Testis (tissue), 5 donors: ENCODE measurements around the gene METTL5. TPM values are rescaled to one million over a fixed set of nuclear protein-coding genes. Genes with fewer than 3 reads are reported as not detected.
"Not testable (repeated sequence)": the region's sequence is repeated elsewhere in the genome, so short reads cannot be mapped to it uniquely, and the experiment has no call there.

Experiments used
- DNase-seq: peaks from one replicate; pipeline ENCODE4 v3.0.0-alpha.2; 2019
- H3K27ac ChIP-seq, 2 donors: fragments of 200-600 bp; sonication (generic); one replicate each; pipeline ENCODE4 v1.5.1; 2019
- H3K27me3 ChIP-seq: fragments of 200-600 bp; sonication (generic); one replicate; pipeline ENCODE4 v1.5.1; 2019
- H3K36me3 ChIP-seq: fragments of 200-600 bp; sonication (generic); one replicate; pipeline ENCODE4 v1.5.1; 2017; ENCODE audit warnings: low read depth; ENCODE audit errors: missing control alignments
- H3K4me1 ChIP-seq: fragments of 200-600 bp; sonication (generic); one replicate; pipeline ENCODE4 v1.5.1; 2019
- H3K4me3 ChIP-seq, 2 donors: fragments of 200-600 bp; sonication (generic); one replicate each; pipeline ENCODE4 v1.5.1; 2017 to 2019
- H3K9me3 ChIP-seq: fragments of 200-600 bp; sonication (generic); one replicate; pipeline ENCODE4 v1.5.1; 2017
- CTCF ChIP-seq, 3 experiments: fragments of 450-650 bp in 2 of 3; fragments of 200-600 bp in 1 of 3; sonication (generic) in 1 of 3; IDR thresholded peaks; one replicate each; pipeline ENCODE4 v1.5.1; 2016 to 2019; ENCODE audit warnings: antibody characterized with exemption in 3 of 3, mild to moderate bottlenecking in 2 of 3, moderate library complexity in 1 of 3
- POLR2A ChIP-seq: fragments of 450-650 bp; IDR thresholded peaks from one replicate; pipeline ENCODE4 v1.6.1; 2017; ENCODE audit warnings: antibody characterized with exemption, mild to moderate bottlenecking, moderate library complexity
- WGBS, 2 donors: methylation state at CpG; one replicate each; pipeline ENCODE4 v1.1.5; 2018; 5-methylcytosine and 5-hydroxymethylcytosine counted together
- intact Hi-C: fragments of 100-400 bp; cut with DNase I; formaldehyde crosslinking; loops from one replicate; pipeline ENCODE4 v1.15.1; 2023; ENCODE audit warnings: low total_unique reads
- long read RNA-seq, 2 donors: transcript quantifications; one replicate each; lab custom pipeline, GENCODE V29; 2026
- polyA plus RNA-seq: library from polyadenylated mRNA; stranded (reverse); fragments of 350-450 nt; fragmentation: Illumina TruSeq; extraction: RNeasy Lipid Tissue Mini Kit (QIAGEN cat#74804); gene quantifications from one replicate; pipeline ENCODE4 v1.2.3, GENCODE V29; 2014; ENCODE audit warnings: low read depth, low replicate concordance; ENCODE audit not compliant: insufficient read depth
- total RNA-seq, 2 donors: library from RNA; depleted of rRNA; stranded (reverse); fragments of >200 nt; gene quantifications; one replicate each; pipeline ENCODE4 v1.2.3, GENCODE V29; 2016

METTL5 gene
- total RNA-seq (10 to 100 TPM; 35.8 to 48.2 TPM), polyA plus RNA-seq (40.2 TPM)
- long read RNA-seq, donor 1, transcript METTL5-206 (8 exons, 880 nt), result major isoform, 22 of 44 reads
- long read RNA-seq, donor 1, transcript METTL5-201 (7 exons, 1,010 nt), result minor isoform, 10 of 44 reads
- long read RNA-seq, donor 1, transcript METTL5-203 (8 exons, 800 nt), result minor isoform, 10 of 44 reads
- long read RNA-seq, donor 1, partial matches to known transcripts, result 0 of 44 reads
- long read RNA-seq, donor 1, other reads (novel, unspliced or antisense), result 0 of 44 reads
- long read RNA-seq, donor 2, transcript METTL5-203 (8 exons, 800 nt), result minor isoform, 5 of 29 reads
- long read RNA-seq, donor 2, transcript METTL5-206 (8 exons, 880 nt), result major isoform, 16 of 29 reads
- long read RNA-seq, donor 2, transcript METTL5-201 (7 exons, 1,010 nt), result minor isoform, 8 of 29 reads
- long read RNA-seq, donor 2, partial matches to known transcripts, result 0 of 29 reads
- long read RNA-seq, donor 2, other reads (novel, unspliced or antisense), result 0 of 29 reads

- H3K9me3 ChIP-seq, result no peaks in the 10 kb centered on the region
- no peaks in the 10 kb centered on the region for H3K36me3 ChIP-seq
- peak; percentile 90 for DNase-seq
- H3K27me3 ChIP-seq, result no peaks in the 10 kb centered on the region
- intact Hi-C loops, result loop anchor here (10.0 kb wide), 1 partner anchor 100 kb away; no protein-coding TSS in a partner anchor
- peak within 1 kb of the TSS; percentile 82 to 88 for H3K4me3 ChIP-seq
- H3K27ac ChIP-seq, result peak within 1 kb of the TSS; percentile 82 to 84
- WGBS, 2 donors, result 1 to 3% methylated on average over 34 to 61 of the region's 61 CpGs
- peaks cover 12% of the 10 kb centered on the region for H3K4me1 ChIP-seq
- TF ChIP-seq POLR2A (peak; percentile 13), CTCF (IDR thresholded peaks at IDR 0.05) (peak; percentile 93 to 97 (median 94))
Observed at GRCh38 chr2:169824373-169825333, at the start of gene METTL5. Gene METTL5, minus strand, starts transcription at chr2:169824905. Its CDS starts 308 bp downstream, at chr2:169824597.

GRCh38 chr2:169871994-169872393 is 47.3 kb upstream of the METTL5 start:
- 93 to 98% methylated on average over 1 of the region's 1 CpG for WGBS, 2 donors
- intact Hi-C loops, result no loop called here

GRCh38 chr2:169871369-169871768 is 46.7 kb upstream of the METTL5 start:
- H3K27me3 ChIP-seq, H3K4me1 ChIP-seq, DNase-seq, intact Hi-C loops, H3K4me3 ChIP-seq, H3K9me3 ChIP-seq, H3K36me3 ChIP-seq, H3K27ac ChIP-seq: not testable (repeated sequence)
- WGBS, 2 donors, result 86 to 90% methylated on average over 9 of the region's 9 CpGs

More at GRCh38 chr2:169871994-169872393, 47.3 kb upstream of the METTL5 start:
- H3K27me3 ChIP-seq, result no peaks in the 10 kb centered on the region
- no peaks in the 10 kb centered on the region for H3K36me3 ChIP-seq
- H3K4me3 ChIP-seq, result no peak overlapping the region
- H3K4me1 ChIP-seq, result no peaks in the 10 kb centered on the region
- DNase-seq, result no peak
- TF ChIP-seq POLR2A (no peak), CTCF (IDR thresholded peaks at IDR 0.05) (no peak)
- no peaks in the 10 kb centered on the region for H3K9me3 ChIP-seq
- H3K27ac ChIP-seq, result no peak overlapping the region

GRCh38 chr2:169868951-169869350 is 44.2 kb upstream of the METTL5 start:
- no peak for DNase-seq
- intact Hi-C loops, result no loop called here
- Histone ChIP-seq H3K4me1 (no peaks in the 10 kb centered on the region), H3K4me3 (no peak overlapping the region), H3K36me3 (no peaks in the 10 kb centered on the region), H3K9me3 (no peaks in the 10 kb centered on the region), H3K27ac (peak overlapping the region in 1 of 2 donors; percentile 14), H3K27me3 (no peaks in the 10 kb centered on the region)
- TF ChIP-seq CTCF (IDR thresholded peaks at IDR 0.05) (no peak), POLR2A (no peak)
- WGBS, 2 donors, result 85 to 87% methylated on average over 7 of the region's 7 CpGs

- H3K27ac ChIP-seq, result no peak overlapping the region
- H3K36me3 ChIP-seq, result no peaks in the 10 kb centered on the region
- H3K27me3 ChIP-seq, result no peaks in the 10 kb centered on the region
- intact Hi-C loops, result no loop called here
- WGBS, 2 donors, result 87 to 90% methylated on average over 3 of the region's 3 CpGs
- H3K4me1 ChIP-seq, result no peaks in the 10 kb centered on the region
- H3K9me3 ChIP-seq, result no peaks in the 10 kb centered on the region
- DNase-seq, result no peak
- no peak overlapping the region for H3K4me3 ChIP-seq
- no peak for TF ChIP-seq CTCF (IDR thresholded peaks at IDR 0.05)
- no peak for TF ChIP-seq POLR2A
Observed at GRCh38 chr2:169867579-169867978, 42.9 kb upstream of the METTL5 start.

- intact Hi-C loops, H3K36me3 ChIP-seq: not testable (repeated sequence)
- 95 to 97% methylated on average over 6 of the region's 6 CpGs for WGBS, 2 donors
Observed at GRCh38 chr2:169866230-169866629, 41.5 kb upstream of the METTL5 start.

More at GRCh38 chr2:169866230-169866629, 41.5 kb upstream of the METTL5 start:
- H3K27me3 ChIP-seq, DNase-seq, H3K9me3 ChIP-seq, H3K4me1 ChIP-seq, H3K4me3 ChIP-seq, H3K27ac ChIP-seq: not testable (repeated sequence)
